GM12875 (cell line): Measurements from ENCODE around the gene GDI1.

Source experiments
- H3K4me3 ChIP-seq: one replicate; pipeline ENCODE4 v1.5.1; 2011; ENCODE audit warnings: low read depth, low read length, control low read depth
- TF ChIP-seq, protein P1 (sequence below): IDR thresholded peaks from 2 replicates; pipeline ENCODE4 v1.5.1; 2011; ENCODE audit warnings: low read depth, mild to moderate bottlenecking, control low read depth, inconsistent platforms, low read length, moderate library complexity, borderline replicate concordance; ENCODE audit not compliant: insufficient read depth

Gene GDI1

DNA sequence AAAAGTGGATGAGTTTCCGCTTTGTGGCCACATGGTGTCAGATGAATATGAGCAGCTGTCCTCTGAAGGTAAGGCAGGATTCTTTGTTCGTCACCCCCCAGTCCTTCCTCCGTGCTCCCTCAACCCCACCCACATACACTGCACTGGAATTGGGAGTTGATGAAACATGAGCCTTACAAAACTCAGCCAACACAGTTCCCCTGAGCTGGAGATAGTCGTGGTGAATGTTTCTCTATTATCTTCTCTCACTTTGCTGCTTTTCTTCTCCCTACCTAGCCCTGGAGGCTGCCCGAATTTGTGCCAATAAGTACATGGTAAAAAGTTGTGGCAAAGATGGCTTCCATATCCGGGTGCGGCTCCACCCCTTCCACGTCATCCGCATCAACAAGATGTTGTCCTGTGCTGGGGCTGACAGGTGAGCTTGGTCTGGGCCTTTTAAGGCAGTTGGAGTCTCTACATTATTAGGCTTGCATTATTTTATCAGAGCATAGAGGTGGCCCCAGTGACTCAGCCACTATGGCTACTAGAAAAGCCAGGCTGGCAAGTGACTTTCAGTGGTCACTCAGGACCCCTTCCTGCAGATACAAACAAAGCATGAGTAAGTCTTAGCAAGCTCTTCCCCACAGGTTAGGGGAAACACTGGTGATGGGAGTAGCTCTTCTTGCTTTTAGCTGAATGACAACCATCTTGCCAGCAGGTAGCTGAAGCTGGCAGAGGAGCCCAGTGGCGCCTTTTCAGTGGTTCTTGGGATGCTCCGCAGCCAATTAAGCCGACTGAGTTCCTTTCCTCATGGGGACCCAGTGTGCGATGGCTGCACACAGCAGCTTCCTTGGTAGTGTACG is 37.2 kb upstream of the GDI1 start:
- peak overlapping the region; percentile 85 for H3K4me3 ChIP-seq
- TF ChIP-seq, protein P1, sequence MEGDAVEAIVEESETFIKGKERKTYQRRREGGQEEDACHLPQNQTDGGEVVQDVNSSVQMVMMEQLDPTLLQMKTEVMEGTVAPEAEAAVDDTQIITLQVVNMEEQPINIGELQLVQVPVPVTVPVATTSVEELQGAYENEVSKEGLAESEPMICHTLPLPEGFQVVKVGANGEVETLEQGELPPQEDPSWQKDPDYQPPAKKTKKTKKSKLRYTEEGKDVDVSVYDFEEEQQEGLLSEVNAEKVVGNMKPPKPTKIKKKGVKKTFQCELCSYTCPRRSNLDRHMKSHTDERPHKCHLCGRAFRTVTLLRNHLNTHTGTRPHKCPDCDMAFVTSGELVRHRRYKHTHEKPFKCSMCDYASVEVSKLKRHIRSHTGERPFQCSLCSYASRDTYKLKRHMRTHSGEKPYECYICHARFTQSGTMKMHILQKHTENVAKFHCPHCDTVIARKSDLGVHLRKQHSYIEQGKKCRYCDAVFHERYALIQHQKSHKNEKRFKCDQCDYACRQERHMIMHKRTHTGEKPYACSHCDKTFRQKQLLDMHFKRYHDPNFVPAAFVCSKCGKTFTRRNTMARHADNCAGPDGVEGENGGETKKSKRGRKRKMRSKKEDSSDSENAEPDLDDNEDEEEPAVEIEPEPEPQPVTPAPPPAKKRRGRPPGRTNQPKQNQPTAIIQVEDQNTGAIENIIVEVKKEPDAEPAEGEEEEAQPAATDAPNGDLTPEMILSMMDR, result no peak

DNA sequence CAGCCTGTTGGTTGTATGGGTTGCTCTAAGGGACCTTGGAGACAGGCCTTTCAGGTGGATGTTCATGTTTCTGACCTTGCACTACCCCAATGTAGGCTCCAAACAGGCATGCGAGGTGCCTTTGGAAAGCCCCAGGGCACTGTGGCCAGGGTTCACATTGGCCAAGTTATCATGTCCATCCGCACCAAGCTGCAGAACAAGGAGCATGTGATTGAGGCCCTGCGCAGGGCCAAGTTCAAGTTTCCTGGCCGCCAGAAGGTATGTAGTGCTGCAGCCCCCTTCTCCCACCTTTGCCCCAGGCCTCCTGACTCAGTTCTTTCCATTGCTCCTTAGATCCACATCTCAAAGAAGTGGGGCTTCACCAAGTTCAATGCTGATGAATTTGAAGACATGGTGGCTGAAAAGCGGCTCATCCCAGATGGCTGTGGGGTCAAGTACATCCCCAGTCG is 36.6 kb upstream of the GDI1 start:
- H3K4me3 ChIP-seq, result peak overlapping the region; percentile 85

DNA sequence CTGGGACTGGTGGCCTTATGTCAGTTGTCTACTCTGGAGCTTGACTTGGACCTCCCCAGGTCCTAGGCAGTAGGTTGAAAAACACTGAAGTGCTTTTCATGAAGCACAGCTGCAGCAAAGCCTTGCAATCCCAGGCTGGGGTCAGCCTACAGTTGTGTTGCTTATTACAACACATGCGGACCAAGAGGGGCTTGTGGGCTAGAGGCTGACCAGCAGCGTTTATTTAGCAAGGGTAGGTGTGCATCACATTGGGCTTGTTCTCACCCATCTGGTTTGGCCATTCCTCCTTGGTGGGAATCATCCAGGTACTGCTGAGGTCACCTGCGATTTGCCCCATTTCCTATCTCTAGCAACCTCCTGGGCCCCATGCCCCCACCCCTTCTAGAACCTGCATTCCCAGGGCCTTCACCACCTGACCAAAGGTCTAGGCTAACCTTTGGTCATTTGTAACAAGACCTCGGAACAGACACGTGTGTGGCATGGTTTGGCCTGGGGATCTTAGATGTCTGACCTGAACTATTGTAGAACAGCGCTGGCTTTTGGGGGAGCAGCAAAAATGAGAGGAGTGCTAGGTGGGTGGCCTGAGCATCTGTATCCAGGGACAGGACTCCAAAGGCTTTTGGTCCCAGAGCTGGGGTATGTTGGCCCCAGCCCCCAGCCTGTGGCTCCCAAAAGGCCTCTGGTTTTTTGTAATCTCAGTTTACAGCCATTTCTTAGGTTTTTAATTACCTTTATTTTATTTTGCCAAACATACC is 35.7 kb upstream of the GDI1 start:
- TF ChIP-seq, protein P1, result no peak
- H3K4me3 ChIP-seq, result no peak overlapping the region

DNA sequence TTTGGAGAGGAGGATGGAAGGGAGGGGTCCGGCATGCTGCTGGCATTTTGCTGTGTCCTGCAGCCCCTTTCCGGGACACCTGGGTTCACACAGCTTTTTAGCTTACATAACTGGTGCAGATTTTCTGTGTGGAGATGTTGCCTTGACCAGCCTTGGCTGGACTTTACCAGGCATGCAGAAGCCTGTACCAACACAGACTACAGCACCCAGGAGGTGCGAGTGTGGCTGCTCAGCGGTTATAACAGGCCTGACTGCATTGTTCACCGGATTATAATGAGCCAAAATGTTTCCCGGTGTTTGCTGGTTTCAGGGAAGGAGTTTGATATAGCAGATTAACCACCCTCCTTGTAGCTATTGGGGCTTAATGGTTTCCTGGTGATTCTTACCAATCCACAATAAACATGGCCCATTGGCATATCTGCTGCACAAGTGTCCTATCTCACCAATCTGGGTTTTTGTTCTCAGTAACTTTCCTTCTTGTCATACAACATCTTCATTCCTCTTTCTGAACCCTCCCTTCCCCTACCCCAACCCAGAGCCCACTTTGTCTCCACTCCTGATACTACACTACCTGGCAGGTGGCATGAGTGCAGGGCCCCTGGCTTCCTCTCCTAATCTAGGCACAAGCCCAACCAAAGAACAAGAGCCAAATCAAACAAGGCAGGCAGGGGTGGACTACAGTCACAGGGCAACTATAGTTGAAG is 34.9 kb upstream of the GDI1 start:
- no peak overlapping the region for H3K4me3 ChIP-seq
- TF ChIP-seq, protein P1, result no peak

DNA sequence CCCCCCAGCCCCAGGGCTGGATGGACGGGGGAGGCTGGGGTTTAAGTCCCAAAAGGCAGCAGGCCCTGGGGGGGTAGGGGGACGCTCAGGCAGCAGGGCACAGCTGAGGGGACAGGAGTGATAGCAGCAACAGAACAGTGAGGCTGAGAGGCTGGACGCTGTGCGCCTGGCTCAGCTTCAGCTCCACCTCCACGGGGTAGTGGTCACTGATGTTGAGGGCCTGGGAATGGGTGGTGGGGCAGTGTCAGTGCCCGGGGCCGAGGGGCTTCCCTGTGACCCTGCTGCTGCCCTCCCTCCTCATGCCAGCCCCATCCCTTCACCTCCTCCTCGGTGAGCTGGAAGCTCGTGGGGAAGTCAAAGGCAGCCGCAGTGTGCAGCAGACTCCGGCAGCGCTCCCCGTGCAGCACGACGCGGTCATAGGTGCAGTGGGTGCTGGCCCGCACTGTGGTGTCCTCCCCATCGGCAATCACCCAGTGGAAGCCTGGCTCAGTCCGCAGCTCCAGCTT is 34.3 kb upstream of the GDI1 start:
- H3K4me3 ChIP-seq, result no peak overlapping the region
- TF ChIP-seq, protein P1, result no peak

DNA sequence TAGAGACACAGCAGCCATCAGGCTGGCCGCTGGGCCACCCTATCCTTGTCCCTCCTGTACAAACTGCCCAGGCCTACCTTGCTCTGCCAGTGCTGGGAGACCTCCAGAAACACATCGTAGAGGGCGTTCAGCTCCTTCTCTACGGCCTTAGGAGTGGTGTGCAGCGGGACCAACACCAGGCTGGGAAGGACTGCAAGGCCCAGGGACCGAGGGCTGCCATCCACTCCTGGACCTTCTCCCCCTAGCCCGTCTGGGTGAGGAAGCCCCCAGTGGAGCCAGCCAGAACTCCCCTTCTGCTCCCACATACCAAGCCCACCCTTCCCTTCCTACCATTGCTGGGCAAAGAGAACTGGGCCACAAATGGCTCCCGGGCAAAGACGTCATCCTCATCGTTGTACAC is 33.8 kb upstream of the GDI1 start:
- H3K4me3 ChIP-seq, result no peak overlapping the region
- TF ChIP-seq, protein P1, result no peak

DNA sequence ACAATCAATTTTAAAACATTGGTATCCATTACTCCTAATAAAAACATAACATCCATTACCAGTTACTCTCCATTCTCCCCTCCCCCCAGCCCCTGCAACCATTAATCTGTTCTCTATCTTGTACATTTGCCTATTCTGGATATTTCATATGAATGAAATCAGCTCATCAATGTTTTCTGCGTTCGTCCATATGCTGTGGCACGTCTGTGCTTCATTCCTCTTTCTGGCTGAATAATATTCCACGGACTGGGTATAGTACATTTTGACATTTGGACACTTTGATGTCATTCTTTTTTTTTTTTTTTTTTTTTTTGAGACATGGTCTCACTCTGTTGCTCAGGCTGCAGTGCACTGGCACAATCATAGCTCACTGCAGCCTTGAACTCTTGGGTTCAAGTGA is 33.1 kb upstream of the GDI1 start:
- no peak overlapping the region for H3K4me3 ChIP-seq
- TF ChIP-seq, protein P1, result no peak
